Measurements from ENCODE around the gene MYEF2. TPM values are rescaled to one million over a fixed set of nuclear protein-coding genes. Genes with fewer than 3 reads are reported as not detected.
A peak's percentile ranks its signal among the peaks of the same experiment; 100 is the strongest.

MYEF2 gene
- polyA plus RNA-seq, 4 donors, result 43.1 to 116 (median 104) TPM

GRCh38 chr15:48147358-48147757 lies 30.7 kb downstream of the MYEF2 start:
- DNase-seq (ENCODE audit: low read depth in 4 of 4, low spot score in 3 of 4), result no peak

GRCh38 chr15:48145923-48146322 lies 32.2 kb downstream of the MYEF2 start:
- no peak for DNase-seq (ENCODE audit: low read depth in 4 of 4, low spot score in 3 of 4)

- DNase-seq (ENCODE audit: low read depth in 4 of 4, low spot score in 3 of 4), result no peak
These were observed 33.2 kb downstream of the MYEF2 start for GRCh38 chr15:48144889-48145288.

GRCh38 chr15:48143856-48144255 lies 34.2 kb downstream of the MYEF2 start:
- no peak for DNase-seq (ENCODE audit: low read depth in 4 of 4, low spot score in 3 of 4)

GRCh38 chr15:48132874-48133273 lies 45.2 kb downstream of the MYEF2 start:
- DNase-seq (ENCODE audit: low read depth in 4 of 4, low spot score in 3 of 4), result no peak

- DNase-seq (ENCODE audit: low read depth in 4 of 4, low spot score in 3 of 4), result no peak
These were observed 46.8 kb downstream of the MYEF2 start for GRCh38 chr15:48131324-48131723.

GRCh38 chr15:48126667-48127355 lies 51.3 kb downstream of the MYEF2 start:
- no peak for DNase-seq (ENCODE audit: low read depth in 4 of 4, low spot score in 3 of 4)

GRCh38 chr15:48121849-48122248 lies 56.2 kb downstream of the MYEF2 start:
- no peak for DNase-seq (ENCODE audit: low read depth in 4 of 4, low spot score in 3 of 4)

- no peak for DNase-seq (ENCODE audit: low read depth in 4 of 4, low spot score in 3 of 4)
These were observed 57.4 kb downstream of the MYEF2 start, which contains the start of gene SLC24A5 for GRCh38 chr15:48120745-48121144. Gene SLC24A5, plus strand, starts transcription at chr15:48120990. Its CDS starts 55 bp downstream, at chr15:48121045.

GRCh38 chr15:48119277-48119676 lies 58.8 kb downstream of the MYEF2 start:
- no peak for DNase-seq (ENCODE audit: low read depth in 4 of 4, low spot score in 3 of 4)

- DNase-seq (ENCODE audit: low read depth in 4 of 4, low spot score in 3 of 4), result peak in 1 of 4 donors; percentile 19
These were observed 65.9 kb downstream of the MYEF2 start for GRCh38 chr15:48112242-48112641.

- no peak for DNase-seq (ENCODE audit: low read depth in 4 of 4, low spot score in 3 of 4)
These were observed 68.1 kb downstream of the MYEF2 start for GRCh38 chr15:48109856-48110531.

GRCh38 chr15:48109212-48109611 lies 68.9 kb downstream of the MYEF2 start:
- DNase-seq (ENCODE audit: low read depth in 4 of 4, low spot score in 3 of 4), result no peak

GRCh38 chr15:48105936-48106335 lies 72.2 kb downstream of the MYEF2 start:
- DNase-seq (ENCODE audit: low read depth in 4 of 4, low spot score in 3 of 4), result no peak

GRCh38 chr15:48103647-48104046 lies 74.4 kb downstream of the MYEF2 start:
- no peak for DNase-seq (ENCODE audit: low read depth in 4 of 4, low spot score in 3 of 4)

- no peak for DNase-seq (ENCODE audit: low read depth in 4 of 4, low spot score in 3 of 4)
These were observed 75.9 kb downstream of the MYEF2 start for GRCh38 chr15:48102167-48102566.

- no peak for DNase-seq (ENCODE audit: low read depth in 4 of 4, low spot score in 3 of 4)
These were observed 76.6 kb downstream of the MYEF2 start for GRCh38 chr15:48101376-48101961.

- DNase-seq (ENCODE audit: low read depth in 4 of 4, low spot score in 3 of 4), result no peak
These were observed 80.8 kb downstream of the MYEF2 start for GRCh38 chr15:48097264-48097663.

GRCh38 chr15:48096813-48097212 lies 81.3 kb downstream of the MYEF2 start:
- DNase-seq (ENCODE audit: low read depth in 4 of 4, low spot score in 3 of 4), result no peak

GRCh38 chr15:48096355-48096786 lies 81.7 kb downstream of the MYEF2 start:
- DNase-seq (ENCODE audit: low read depth in 4 of 4, low spot score in 3 of 4), result no peak

- no peak for DNase-seq (ENCODE audit: low read depth in 4 of 4, low spot score in 3 of 4)
These were observed 86.6 kb downstream of the MYEF2 start for GRCh38 chr15:48091522-48091921.

GRCh38 chr15:48090666-48091065 lies 87.4 kb downstream of the MYEF2 start:
- DNase-seq (ENCODE audit: low read depth in 4 of 4, low spot score in 3 of 4), result no peak

Data from left renal pelvis (tissue), 4 donors.